ENCODE results near the gene SHC1.

SHC1 gene

DNA sequence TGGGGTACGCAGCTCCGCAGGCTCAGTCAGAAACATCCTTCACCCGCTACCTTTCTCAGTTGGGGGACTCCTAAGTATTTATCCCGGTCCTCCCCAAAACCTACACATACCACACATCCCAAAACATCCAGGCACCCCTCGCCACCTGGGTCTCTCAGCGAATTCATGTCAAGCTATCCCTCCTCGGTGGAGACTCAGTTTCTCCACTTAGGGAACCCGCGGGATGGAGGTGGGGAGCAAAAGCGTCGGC is 30.8 kb upstream of the SHC1 start:
- TF ChIP-seq, protein P1, sequence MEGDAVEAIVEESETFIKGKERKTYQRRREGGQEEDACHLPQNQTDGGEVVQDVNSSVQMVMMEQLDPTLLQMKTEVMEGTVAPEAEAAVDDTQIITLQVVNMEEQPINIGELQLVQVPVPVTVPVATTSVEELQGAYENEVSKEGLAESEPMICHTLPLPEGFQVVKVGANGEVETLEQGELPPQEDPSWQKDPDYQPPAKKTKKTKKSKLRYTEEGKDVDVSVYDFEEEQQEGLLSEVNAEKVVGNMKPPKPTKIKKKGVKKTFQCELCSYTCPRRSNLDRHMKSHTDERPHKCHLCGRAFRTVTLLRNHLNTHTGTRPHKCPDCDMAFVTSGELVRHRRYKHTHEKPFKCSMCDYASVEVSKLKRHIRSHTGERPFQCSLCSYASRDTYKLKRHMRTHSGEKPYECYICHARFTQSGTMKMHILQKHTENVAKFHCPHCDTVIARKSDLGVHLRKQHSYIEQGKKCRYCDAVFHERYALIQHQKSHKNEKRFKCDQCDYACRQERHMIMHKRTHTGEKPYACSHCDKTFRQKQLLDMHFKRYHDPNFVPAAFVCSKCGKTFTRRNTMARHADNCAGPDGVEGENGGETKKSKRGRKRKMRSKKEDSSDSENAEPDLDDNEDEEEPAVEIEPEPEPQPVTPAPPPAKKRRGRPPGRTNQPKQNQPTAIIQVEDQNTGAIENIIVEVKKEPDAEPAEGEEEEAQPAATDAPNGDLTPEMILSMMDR (IDR thresholded peaks at IDR 0.05): no peak

DNA sequence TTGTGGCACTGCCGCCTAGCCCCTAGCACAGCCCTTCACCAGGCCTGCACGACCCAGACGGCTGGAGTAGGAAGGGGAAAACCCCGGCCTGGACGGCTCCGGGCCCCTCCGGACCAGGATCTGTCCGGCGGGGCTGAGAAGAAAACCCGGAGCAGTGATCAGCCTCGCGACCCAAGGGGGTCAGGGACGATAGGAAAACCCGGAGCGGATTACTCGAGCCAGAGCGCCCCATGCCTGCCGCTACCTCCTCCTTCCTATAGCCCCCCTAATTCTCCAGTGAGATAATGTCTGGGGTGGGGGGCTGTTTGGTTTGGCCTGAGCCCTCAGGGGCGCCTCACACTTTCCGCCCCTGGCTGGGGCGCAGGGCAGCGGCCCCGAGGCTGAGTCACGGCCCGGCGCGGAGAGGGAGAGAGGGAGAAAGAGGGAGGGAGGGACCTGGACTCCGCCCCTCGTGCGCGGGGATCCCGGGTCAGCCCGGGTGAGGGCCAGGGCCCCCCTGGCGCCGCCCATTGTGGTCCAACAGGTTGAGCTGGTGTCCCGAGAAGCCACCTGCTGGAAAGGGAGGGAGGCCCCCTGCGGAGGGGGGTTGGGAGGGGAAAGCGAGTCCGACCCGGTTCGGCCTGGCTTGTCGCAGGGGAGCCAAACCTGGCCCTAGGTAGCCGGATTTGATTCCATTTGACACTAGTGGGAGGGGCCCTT is 30.3 kb upstream of the SHC1 start:
- TF ChIP-seq, protein P1 (IDR thresholded peaks at IDR 0.05): no peak

DNA sequence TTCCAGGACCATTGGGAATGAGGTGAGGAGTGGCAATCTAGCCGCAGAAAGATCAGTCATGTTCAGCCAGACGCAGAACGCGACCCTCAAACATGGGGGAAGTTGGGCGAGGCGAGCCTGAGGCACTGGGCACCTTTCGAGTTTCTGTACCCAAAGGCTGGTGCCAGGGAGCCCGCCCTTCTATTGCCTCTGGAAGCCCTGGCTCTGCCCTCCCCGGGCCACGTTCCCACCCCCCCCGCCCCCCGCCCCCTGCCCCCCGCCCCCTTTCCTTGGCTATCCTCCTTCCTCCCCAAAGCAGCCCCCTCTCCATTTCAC is 29.8 kb upstream of the SHC1 start:
- TF ChIP-seq, protein P1 (IDR thresholded peaks at IDR 0.05): no peak

DNA sequence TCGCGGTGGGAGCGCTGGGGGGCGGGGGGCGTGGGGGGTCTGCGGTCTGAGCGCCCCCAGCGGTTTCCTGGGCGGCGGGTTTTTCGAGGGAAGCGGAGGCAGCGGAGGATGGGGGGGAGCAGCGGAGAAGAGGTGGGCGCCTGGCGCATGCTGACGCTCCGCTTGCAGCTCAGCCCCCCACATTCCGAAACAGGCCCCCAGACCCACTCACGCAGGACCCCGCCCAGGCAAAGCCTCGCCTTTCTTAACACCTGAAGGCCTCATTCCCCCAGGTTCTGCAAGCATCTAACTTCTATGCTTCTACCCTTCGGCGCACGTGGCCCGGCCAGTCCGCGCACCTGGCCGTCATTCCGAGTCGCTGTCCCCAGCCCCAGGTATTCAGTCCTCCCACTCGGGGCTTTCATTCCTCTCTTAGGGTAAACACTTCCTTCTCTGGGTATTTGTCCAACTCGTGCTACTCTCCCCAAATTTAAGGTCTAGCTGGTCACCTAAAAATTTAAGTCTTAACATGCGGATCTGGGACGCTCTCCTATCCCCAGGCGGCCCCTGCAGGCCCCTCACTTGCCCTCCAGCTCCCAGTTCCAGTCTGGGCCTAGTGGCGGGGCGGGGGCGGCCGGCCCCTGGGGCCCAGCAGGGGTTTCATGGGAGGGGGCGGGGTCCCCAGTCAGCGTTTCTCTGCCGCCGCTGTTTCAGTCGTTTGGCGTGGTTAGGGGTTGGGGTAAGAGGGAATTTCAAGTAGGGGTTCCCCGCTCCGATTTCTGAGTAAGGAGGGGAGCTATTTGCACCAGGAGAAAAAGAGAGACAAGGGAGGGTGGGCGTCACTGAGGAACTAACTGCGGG is 29.2 kb upstream of the SHC1 start:
- TF ChIP-seq, protein P1 (IDR thresholded peaks at IDR 0.05): no peak

DNA sequence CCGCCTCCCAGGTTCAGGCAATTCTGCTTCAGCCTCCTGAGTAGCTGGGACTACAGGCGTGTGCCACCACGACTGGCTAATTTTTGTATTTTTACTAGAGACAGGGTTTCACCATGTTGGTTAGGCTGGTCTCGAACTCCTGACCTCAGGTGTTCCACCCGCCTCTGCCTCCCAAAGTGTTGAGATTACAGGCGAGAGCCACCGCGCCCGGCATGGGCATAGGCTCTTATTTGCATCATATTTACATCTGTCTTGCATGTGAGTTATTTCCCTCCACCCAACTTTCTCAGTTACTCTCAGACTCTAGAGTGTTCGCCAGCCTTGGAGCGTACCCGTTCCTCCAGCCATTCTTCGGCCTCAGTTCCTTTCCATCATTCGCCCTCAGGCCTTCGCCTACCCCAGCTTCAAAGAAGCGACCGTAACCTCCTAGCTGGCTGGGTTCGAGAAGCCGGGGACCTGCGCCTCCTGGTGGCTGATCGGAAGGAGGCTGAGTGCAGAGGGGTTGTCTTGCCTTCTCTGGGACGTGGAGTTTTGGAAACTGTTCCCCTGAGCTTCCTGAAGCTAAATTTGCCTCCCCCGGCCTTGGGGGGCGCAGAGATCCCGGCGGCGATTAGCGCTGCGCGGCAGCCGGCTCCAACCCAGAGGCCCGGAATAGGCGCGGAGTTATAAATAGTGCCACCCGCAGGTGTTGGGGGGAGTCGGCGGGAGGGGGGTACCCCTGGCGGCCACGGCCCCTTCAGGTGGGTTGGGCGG is 28.4 kb upstream of the SHC1 start:
- TF ChIP-seq, protein P1 (IDR thresholded peaks at IDR 0.05): peak; percentile 69

DNA sequence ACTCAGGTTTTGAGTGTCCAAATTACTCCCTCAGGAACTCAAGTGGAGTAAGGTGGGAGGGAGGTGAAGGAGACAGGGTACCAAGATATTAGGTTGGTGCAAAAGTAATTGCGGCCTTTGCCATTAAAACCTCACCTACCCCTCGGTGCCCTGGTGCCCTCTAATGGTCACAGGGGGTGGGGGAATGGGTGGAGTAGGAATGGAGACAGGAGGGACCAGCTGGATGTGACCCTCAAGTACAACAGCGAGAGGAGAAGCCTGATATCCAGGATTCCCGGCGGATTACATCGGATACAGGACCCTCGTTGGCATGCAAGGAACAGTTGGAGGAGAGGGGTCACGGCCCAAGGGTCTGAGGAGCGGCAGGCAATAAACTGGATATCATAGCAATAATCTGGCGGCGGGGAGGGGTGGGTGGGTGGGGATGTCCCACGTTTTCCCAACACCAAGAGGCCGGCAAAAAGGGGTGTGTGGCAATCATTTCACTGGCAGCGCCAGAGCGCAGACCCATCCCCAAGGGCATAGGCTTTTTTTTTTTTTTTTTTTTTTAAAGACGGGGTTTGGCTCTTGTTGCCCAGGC is 27.7 kb upstream of the SHC1 start:
- TF ChIP-seq, protein P1 (IDR thresholded peaks at IDR 0.05): 0 out of 2 replicates have a peak, but pooled peaks have one; percentile 11

DNA sequence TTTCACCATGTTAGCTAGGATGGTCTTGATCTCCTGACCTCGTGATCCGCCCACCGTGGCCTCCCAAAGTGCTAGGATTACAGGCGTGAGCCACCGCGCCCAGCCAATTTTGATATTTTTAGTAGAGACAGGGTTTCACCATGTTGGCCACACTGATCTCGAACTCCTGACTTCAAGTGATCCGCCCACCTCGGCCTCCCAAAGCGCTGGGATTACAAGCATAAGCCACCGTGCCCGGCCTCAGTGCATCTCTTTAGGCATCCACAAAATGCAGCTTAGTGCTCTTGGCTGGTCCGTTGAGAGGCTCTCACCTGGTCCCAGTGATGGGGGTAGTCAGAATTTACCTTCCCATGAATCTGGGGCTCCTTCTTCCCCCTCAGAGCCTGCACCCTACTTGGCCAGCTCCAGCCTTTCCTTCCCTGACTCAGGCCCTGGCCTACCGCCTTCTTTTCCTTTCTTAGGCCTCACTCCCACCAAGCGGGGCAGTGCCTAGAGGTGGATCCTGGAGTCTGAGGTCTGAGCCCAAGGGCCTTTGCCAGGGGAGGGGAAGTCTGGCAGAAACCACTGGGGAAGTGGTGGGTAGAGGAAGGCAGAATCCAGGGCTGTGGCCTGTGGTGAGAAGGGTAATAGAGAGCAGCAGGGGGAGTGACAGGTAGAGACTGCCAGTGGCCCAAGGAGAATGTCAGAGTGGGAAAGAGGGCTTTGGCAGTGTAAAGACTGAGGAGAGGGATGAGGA is 26.6 kb upstream of the SHC1 start:
- TF ChIP-seq, protein P1 (IDR thresholded peaks at IDR 0.05): no peak

Data from LNCAP (cell line).